Lung microvascular endothelial cell (primary cell): Measurements from ENCODE around the gene RHBDF1. TPM values are rescaled to one million over a fixed set of nuclear protein-coding genes. Genes with fewer than 3 reads are reported as not detected.

Source experiments
- DNase-seq, 2 donors: peaks; one replicate each; pipeline versions ENCODE4 v3.0.0 to v3.0.0-alpha.2; 2010; ENCODE audit warnings: low read depth in 2 of 2
- total RNA-seq: library from RNA; depleted of rRNA; stranded (reverse); fragments of >200 nt; gene quantifications from 2 replicates; pipeline ENCODE4 v1.2.1, GENCODE V29; 2014

RHBDF1 gene
- total RNA-seq, 1 donor from 2014 or later: 24.8 TPM

GRCh38 chr16:92431-93339 lies 20.3 kb upstream of the RHBDF1 start:
- no peak for DNase-seq

GRCh38 chr16:91484-91883 lies 19.1 kb upstream of the RHBDF1 start:
- no peak for DNase-seq

- no peak for DNase-seq
These were observed 17.2 kb upstream of the RHBDF1 start for GRCh38 chr16:89391-90302.

GRCh38 chr16:88613-89012 lies 16.2 kb upstream of the RHBDF1 start:
- no peak for DNase-seq

- no peak for DNase-seq
These were observed 14.1 kb upstream of the RHBDF1 start for GRCh38 chr16:86483-86952.

- DNase-seq: no peak
These were observed 13.4 kb upstream of the RHBDF1 start for GRCh38 chr16:85865-86264.

- peak; percentile 16 to 22 for DNase-seq
These were observed 13.0 kb upstream of the RHBDF1 start for GRCh38 chr16:85407-85782.

- peak; percentile 91 to 95 for DNase-seq
These were observed 12.4 kb upstream of the RHBDF1 start for GRCh38 chr16:84718-85406.

GRCh38 chr16:83781-84615 lies 11.6 kb upstream of the RHBDF1 start:
- DNase-seq: peak; percentile 55 to 56

GRCh38 chr16:83060-83603 lies 10.7 kb upstream of the RHBDF1 start:
- no peak for DNase-seq

GRCh38 chr16:79151-80054 lies 7.0 kb upstream of the RHBDF1 start:
- peak; percentile 69 to 74 for DNase-seq

- DNase-seq: peak; percentile 65 to 70
These were observed 6.2 kb upstream of the RHBDF1 start for GRCh38 chr16:78444-79150.

- DNase-seq: peak; percentile 83 to 87
These were observed 5.5 kb upstream of the RHBDF1 start, which contains the start of gene MPG for GRCh38 chr16:77807-78443. MPG (plus strand) TSS chr16:78225; CDS start chr16:78310, 85 bp downstream.

GRCh38 chr16:77273-77806 lies 4.9 kb upstream of the RHBDF1 start:
- peak; percentile 73 to 80 for DNase-seq

- DNase-seq: peak; percentile 74 to 87
These were observed 4.3 kb upstream of the RHBDF1 start for GRCh38 chr16:76535-77272.

GRCh38 chr16:75580-76501 lies 3.4 kb upstream of the RHBDF1 start:
- peak; percentile 76 to 83 for DNase-seq
